HUES64 (cell line): ENCODE measurements around the gene ARL14EPL.
A peak's percentile ranks its signal among the peaks of the same experiment; 100 is the strongest.
"Not testable (repeated sequence)": the region's sequence is repeated elsewhere in the genome, so short reads cannot be mapped to it uniquely, and the experiment has no call there.

ENCODE experiments used
- H3K27ac ChIP-seq: 2 replicates; pipeline ENCODE4 v1.7.0; 2013; ENCODE audit warnings: low read depth, low read length, inconsistent platforms
- H3K27me3 ChIP-seq: 2 replicates; pipeline ENCODE4 v1.6.1; 2013; ENCODE audit warnings: mild to moderate bottlenecking, low read length; ENCODE audit not compliant: insufficient read depth
- H3K36me3 ChIP-seq: 2 replicates; pipeline ENCODE4 v1.6.1; 2013; ENCODE audit warnings: mild to moderate bottlenecking, low read length; ENCODE audit not compliant: insufficient read depth
- H3K4me1 ChIP-seq: 2 replicates; pipeline ENCODE4 v1.6.1; 2013; ENCODE audit warnings: mild to moderate bottlenecking, low read length, moderate library complexity; ENCODE audit not compliant: insufficient read depth
- H3K4me3 ChIP-seq: 2 replicates; pipeline ENCODE4 v1.5.1; 2013; ENCODE audit warnings: mild to moderate bottlenecking, low read length, moderate library complexity
- H3K9ac ChIP-seq: 2 replicates; pipeline ENCODE4 v1.6.1; 2013; ENCODE audit warnings: mild to moderate bottlenecking, low read depth, low read length
- H3K9me3 ChIP-seq: 2 replicates; pipeline ENCODE4 v1.6.1; 2013; ENCODE audit warnings: low read depth, low read length; ENCODE audit not compliant: insufficient read depth
- WGBS: fragments of 150-250, 120-280 bp; methylation state at CpG from one replicate; pipeline ENCODE4 v1.1.7; 2013; ENCODE audit warnings: missing lambda C conversion rate; 5-methylcytosine and 5-hydroxymethylcytosine counted together

Gene ARL14EPL

GRCh38 chr5:116058346-116058936 is 26.2 kb downstream of the ARL14EPL start:
- 86% methylated on average over 13 of the region's 13 CpGs for WGBS

GRCh38 chr5:116062352-116062751 is 30.1 kb downstream of the ARL14EPL start:
- 96% methylated on average over 2 of the region's 2 CpGs for WGBS
- Histone ChIP-seq H3K27me3 (no peaks in the 10 kb centered on the region), H3K27ac (no peak overlapping the region), H3K9me3 (no peaks in the 10 kb centered on the region), H3K36me3 (no peaks in the 10 kb centered on the region), H3K4me3 (no peak overlapping the region), H3K9ac (no peak overlapping the region), H3K4me1 (no peaks in the 10 kb centered on the region)

More at GRCh38 chr5:116058346-116058936, 26.2 kb downstream of the ARL14EPL start:
- H3K27me3 ChIP-seq, result no peaks in the 10 kb centered on the region
- H3K4me3 ChIP-seq, result no peak overlapping the region
- no peaks in the 10 kb centered on the region for H3K9me3 ChIP-seq
- H3K9ac ChIP-seq, result no peak overlapping the region
- no peaks in the 10 kb centered on the region for H3K36me3 ChIP-seq
- H3K4me1 ChIP-seq, result no peaks in the 10 kb centered on the region
- no peak overlapping the region for H3K27ac ChIP-seq

DNA sequence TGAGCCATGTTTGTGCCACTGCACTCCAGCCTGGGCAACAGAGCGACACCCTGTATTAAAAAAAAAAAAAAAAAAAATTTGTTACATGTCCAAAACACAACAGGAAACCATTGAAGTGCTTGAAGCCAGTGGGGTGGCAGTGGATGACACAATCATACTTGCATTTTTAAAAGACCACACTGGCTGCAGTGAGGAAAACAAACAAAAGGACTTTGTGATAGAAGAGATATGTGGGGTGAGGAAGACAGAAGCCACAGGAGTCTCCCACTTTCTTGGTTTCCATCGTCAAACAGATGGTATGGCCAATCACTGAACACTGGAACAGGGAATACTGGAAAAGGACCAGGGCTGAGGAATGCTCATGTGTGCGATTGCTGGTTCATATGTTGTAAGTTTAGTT is 31.7 kb downstream of the ARL14EPL start:
- H3K36me3 ChIP-seq, result no peaks in the 10 kb centered on the region
- H3K4me3 ChIP-seq, result no peak overlapping the region
- H3K27ac ChIP-seq, result no peak overlapping the region
- H3K27me3 ChIP-seq, result no peaks in the 10 kb centered on the region
- H3K9ac ChIP-seq, result no peak overlapping the region
- no peaks in the 10 kb centered on the region for H3K4me1 ChIP-seq
- 84% methylated on average over 2 of the region's 3 CpGs for WGBS
- no peaks in the 10 kb centered on the region for H3K9me3 ChIP-seq

DNA sequence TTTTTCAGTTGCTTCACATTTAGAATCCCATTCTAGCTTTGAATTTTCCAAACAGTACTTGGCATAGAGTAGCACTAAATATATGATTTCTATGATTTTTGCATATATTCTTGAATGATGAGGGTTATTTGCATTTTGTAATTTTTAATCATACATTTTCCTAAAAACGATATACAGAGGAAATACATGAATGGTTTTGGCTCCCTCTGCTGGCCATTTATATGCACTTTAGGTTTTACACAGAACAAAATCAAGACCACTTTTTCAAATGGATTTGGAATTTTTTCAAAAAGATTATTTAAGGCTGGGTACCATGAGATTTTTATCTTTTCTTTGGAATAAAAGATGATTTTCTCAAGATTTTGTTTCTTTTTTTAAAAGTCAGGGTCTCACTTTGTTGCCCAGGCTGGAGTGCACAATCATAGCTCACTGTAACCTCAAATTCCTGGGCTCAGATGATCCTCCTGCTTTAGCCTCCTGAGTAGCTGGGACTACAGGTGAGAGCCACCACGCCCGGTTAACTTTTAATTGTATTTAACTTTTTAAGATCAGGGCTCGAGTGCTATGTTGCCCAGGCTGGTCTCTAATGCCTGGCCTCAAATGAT is 35.9 kb downstream of the ARL14EPL start:
- no peaks in the 10 kb centered on the region for H3K9me3 ChIP-seq
- H3K27me3 ChIP-seq, result no peaks in the 10 kb centered on the region
- no peaks in the 10 kb centered on the region for H3K4me1 ChIP-seq
- WGBS, result 53% methylated on average over 3 of the region's 4 CpGs
- no peak overlapping the region for H3K9ac ChIP-seq
- no peak overlapping the region for H3K4me3 ChIP-seq
- H3K36me3 ChIP-seq, result no peaks in the 10 kb centered on the region
- no peak overlapping the region for H3K27ac ChIP-seq

GRCh38 chr5:116071211-116071610 is 38.9 kb downstream of the ARL14EPL start:
- H3K9me3 ChIP-seq, result no peaks in the 10 kb centered on the region
- no peaks in the 10 kb centered on the region for H3K36me3 ChIP-seq
- H3K4me3 ChIP-seq, result no peak overlapping the region
- WGBS, result 83% methylated on average over 1 of the region's 1 CpG
- H3K27ac ChIP-seq, result no peak overlapping the region
- H3K27me3 ChIP-seq, result no peaks in the 10 kb centered on the region
- no peak overlapping the region for H3K9ac ChIP-seq
- H3K4me1 ChIP-seq, result no peaks in the 10 kb centered on the region

DNA sequence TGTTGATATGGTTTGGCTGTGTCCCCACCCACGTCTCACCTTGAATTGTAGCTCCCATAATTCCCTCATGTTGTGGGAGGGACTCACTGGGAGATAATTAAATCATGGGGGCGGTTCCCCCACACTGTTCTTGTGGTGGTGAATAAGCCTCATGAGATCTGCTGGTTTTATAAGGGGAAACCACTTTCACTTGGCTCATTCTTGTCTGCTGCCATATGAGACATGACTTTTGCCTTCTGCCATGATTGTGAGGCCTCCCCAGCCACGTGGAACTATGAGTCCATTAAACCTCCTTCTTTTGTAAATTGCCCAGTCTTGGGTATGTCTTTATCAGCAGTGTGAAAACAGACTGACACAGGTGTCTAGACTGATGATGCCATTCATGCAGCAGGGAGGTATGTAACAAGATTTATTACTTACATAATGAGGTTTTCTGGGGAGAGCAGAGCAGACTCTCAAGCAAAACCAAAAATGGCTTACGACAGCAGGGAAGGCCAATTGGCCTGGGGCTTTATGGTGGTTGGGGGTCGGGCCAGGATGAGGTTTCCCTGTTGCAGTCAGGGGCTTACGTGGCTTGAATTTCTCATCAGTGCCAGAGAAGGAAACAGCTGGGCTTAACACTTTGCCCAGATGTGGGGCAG is 43.0 kb downstream of the ARL14EPL start:
- WGBS, result 88% methylated on average over 6 of the region's 6 CpGs
- Histone ChIP-seq H3K27ac (no peak overlapping the region), H3K4me1 (no peaks in the 10 kb centered on the region), H3K27me3 (no peaks in the 10 kb centered on the region), H3K9ac (no peak overlapping the region), H3K4me3 (no peak overlapping the region), H3K9me3 (no peaks in the 10 kb centered on the region), H3K36me3 (no peaks in the 10 kb centered on the region)

GRCh38 chr5:116076496-116076895 is 44.2 kb downstream of the ARL14EPL start:
- no peak overlapping the region for H3K4me3 ChIP-seq
- no peaks in the 10 kb centered on the region for H3K27me3 ChIP-seq
- H3K4me1 ChIP-seq, result no peaks in the 10 kb centered on the region
- WGBS, result 100% methylated on average over 1 of the region's 1 CpG
- H3K9me3 ChIP-seq, result no peaks in the 10 kb centered on the region
- no peak overlapping the region for H3K9ac ChIP-seq
- H3K36me3 ChIP-seq, result no peaks in the 10 kb centered on the region
- no peak overlapping the region for H3K27ac ChIP-seq

DNA sequence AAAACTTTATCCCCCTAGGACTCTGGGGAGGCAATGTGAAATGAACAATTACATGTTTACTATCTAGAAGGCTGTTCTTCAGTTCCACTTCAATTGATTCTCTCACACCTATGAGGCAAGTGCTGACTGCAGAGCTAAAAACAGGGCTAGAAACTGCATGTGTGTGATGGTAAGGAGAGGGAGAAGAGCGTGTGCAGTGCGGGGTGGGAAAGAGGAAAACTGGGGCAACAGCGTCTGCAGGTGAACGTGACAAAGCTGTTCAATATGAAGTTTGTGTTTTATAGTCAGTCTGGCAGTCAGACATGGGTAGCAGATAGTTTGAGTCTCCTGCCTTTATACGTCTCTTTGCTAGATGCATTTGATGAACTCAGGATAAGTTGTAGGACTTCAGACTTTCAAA is 45.9 kb downstream of the ARL14EPL start:
- no peak overlapping the region for H3K4me3 ChIP-seq
- H3K27ac ChIP-seq, result no peak overlapping the region
- 95% methylated on average over 5 of the region's 5 CpGs for WGBS
- no peak overlapping the region for H3K9ac ChIP-seq
- H3K9me3 ChIP-seq, result no peaks in the 10 kb centered on the region
- H3K36me3 ChIP-seq, result no peaks in the 10 kb centered on the region
- no peaks in the 10 kb centered on the region for H3K27me3 ChIP-seq
- H3K4me1 ChIP-seq, result no peaks in the 10 kb centered on the region

- Histone ChIP-seq H3K36me3 (peaks cover 15% of the 10 kb centered on the region), H3K4me3 (peak overlapping the region; percentile 94), H3K27ac (no peak overlapping the region; the same call in 1 of the 2 replicates), H3K9me3 (no peaks in the 10 kb centered on the region), H3K9ac (peak overlapping the region; percentile 93), H3K27me3 (no peaks in the 10 kb centered on the region), H3K4me1 (peaks cover 5% of the 10 kb centered on the region; the same call in 1 of the 2 replicates)
- WGBS, result 31% methylated on average over 11 of the region's 11 CpGs
These were observed 52.0 kb downstream of the ARL14EPL start for GRCh38 chr5:116084287-116084691.

GRCh38 chr5:116084871-116085715 is 52.8 kb downstream of the ARL14EPL start, which contains the start of gene COMMD10:
TSS of gene COMMD10 (plus strand) at chr5:116085025.
- no peaks in the 10 kb centered on the region for H3K27me3 ChIP-seq
- peak within 1 kb of the TSS; percentile 94 for H3K4me3 ChIP-seq
- peak within 1 kb of the TSS; percentile 93 for H3K9ac ChIP-seq
- no peaks in the 10 kb centered on the region for H3K9me3 ChIP-seq
- under 1% methylated on average over 65 of the region's 65 CpGs for WGBS
- H3K36me3 ChIP-seq, result peaks cover 15% of the 10 kb centered on the region
- peaks cover 5% of the 10 kb centered on the region; the same call in 1 of the 2 replicates for H3K4me1 ChIP-seq
- H3K27ac ChIP-seq, result peak within 1 kb of the TSS; percentile 86

DNA sequence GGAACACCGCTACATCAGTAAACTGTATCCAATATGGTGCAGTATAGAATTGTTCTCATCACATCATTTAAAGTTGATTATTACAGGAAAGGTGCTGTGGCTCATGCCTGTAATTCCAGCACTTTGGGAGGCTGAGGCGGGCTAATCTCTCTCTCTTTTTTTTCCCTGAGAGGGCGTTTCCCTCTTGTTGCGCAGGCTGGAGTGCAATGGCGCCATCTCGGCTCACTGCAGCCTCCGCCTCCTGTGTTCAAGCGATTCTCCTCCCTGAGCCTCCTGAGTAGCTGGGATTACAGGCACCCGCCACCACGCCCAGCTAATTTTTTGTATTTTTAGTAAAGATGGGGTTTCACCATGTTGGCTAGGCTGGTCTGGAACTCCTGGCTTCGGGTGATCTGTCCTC is 54.0 kb downstream of the ARL14EPL start:
- H3K9me3 ChIP-seq, H3K9ac ChIP-seq, H3K4me1 ChIP-seq, H3K27me3 ChIP-seq, H3K27ac ChIP-seq: not testable (repeated sequence)
- Histone ChIP-seq H3K4me3 (peak overlapping the region; percentile 94; the same call in 1 of the 2 replicates), H3K36me3 (peaks cover 20% of the 10 kb centered on the region)
- 97% methylated on average over 10 of the region's 11 CpGs for WGBS
